ENCODE measurements around the gene CDH12. TPM values are rescaled to one million over a fixed set of nuclear protein-coding genes. Genes with fewer than 3 reads are reported as not detected.
"Not testable (repeated sequence)": the region's sequence is repeated elsewhere in the genome, so short reads cannot be mapped to it uniquely, and the experiment has no call there.

Gene CDH12
- total RNA-seq, 1 donor from 2014 or later = not detected

DNA sequence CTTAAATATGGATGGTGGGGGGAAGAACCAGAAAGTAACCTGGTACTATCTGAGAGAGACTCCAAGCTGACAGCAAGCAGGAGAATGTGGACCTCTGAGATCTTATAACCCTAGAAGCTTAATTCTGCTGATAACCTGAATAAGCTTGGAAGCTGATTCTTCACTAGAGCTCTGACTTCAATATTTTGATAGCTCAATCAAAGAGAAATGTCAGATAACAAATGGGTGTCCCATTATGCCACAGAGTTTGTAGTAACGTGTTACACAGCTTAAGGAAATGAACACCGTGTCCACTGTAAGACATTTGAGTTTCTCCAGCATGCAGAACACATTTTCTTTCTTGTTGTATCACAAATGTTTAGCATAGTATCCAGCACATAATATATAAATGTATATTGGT is 626.7 kb downstream of the CDH12 start:
- no peak overlapping the region for H3K4me3 ChIP-seq (ENCODE audit: insufficient read depth, low read depth, low read length)
- H3K9ac ChIP-seq (ENCODE audit: low read length) = no peak overlapping the region
- no peak overlapping the region for H2AFZ ChIP-seq (ENCODE audit: low read depth, low read length)
- no peaks in the 10 kb centered on the region for H3K27me3 Mint-ChIP-seq (ENCODE audit: low read depth, unreplicated experiment)
- H3K27me3 ChIP-seq (ENCODE audit: insufficient read depth, low read length) = no peaks in the 10 kb centered on the region
- H3K4me1 ChIP-seq (ENCODE audit: insufficient read depth, low read length) = no peaks in the 10 kb centered on the region
- no peaks in the 10 kb centered on the region for H4K20me1 ChIP-seq (ENCODE audit: insufficient read depth, low read length)
- TF ChIP-seq EZH2 (IDR thresholded peaks at IDR 0.05; ENCODE audit: insufficient read depth, low read length) = no peak
- TF ChIP-seq, protein P1, sequence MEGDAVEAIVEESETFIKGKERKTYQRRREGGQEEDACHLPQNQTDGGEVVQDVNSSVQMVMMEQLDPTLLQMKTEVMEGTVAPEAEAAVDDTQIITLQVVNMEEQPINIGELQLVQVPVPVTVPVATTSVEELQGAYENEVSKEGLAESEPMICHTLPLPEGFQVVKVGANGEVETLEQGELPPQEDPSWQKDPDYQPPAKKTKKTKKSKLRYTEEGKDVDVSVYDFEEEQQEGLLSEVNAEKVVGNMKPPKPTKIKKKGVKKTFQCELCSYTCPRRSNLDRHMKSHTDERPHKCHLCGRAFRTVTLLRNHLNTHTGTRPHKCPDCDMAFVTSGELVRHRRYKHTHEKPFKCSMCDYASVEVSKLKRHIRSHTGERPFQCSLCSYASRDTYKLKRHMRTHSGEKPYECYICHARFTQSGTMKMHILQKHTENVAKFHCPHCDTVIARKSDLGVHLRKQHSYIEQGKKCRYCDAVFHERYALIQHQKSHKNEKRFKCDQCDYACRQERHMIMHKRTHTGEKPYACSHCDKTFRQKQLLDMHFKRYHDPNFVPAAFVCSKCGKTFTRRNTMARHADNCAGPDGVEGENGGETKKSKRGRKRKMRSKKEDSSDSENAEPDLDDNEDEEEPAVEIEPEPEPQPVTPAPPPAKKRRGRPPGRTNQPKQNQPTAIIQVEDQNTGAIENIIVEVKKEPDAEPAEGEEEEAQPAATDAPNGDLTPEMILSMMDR (IDR thresholded peaks at IDR 0.05; ENCODE audit: insufficient read depth, low read depth, low read length) = no peak
- H3K4me2 ChIP-seq (ENCODE audit: low read length) = no peak overlapping the region
- H3K27ac Mint-ChIP-seq (ENCODE audit: unreplicated experiment) = no peak overlapping the region
- no peaks in the 10 kb centered on the region for H3K36me3 Mint-ChIP-seq (ENCODE audit: low read depth, unreplicated experiment)
- no peaks in the 10 kb centered on the region for H3K36me3 ChIP-seq (ENCODE audit: insufficient read depth, low read length)
- no peak overlapping the region for H3K27ac ChIP-seq (ENCODE audit: low read depth, low read length)
- FAIRE-seq (no peak), DNase-seq (ENCODE audit: low read depth) (no peak)
- H3K79me2 ChIP-seq (ENCODE audit: insufficient read depth, low read length) = no peaks in the 10 kb centered on the region
- no peaks in the 10 kb centered on the region for H3K4me1 Mint-ChIP-seq (ENCODE audit: low read depth, unreplicated experiment)
- no peak overlapping the region for H3K4me3 Mint-ChIP-seq (ENCODE audit: unreplicated experiment)
- H3K9me3 ChIP-seq (ENCODE audit: insufficient read depth, low read depth, low read length) = no peaks in the 10 kb centered on the region
- no peaks in the 10 kb centered on the region for H3K9me3 Mint-ChIP-seq (ENCODE audit: unreplicated experiment)

DNA sequence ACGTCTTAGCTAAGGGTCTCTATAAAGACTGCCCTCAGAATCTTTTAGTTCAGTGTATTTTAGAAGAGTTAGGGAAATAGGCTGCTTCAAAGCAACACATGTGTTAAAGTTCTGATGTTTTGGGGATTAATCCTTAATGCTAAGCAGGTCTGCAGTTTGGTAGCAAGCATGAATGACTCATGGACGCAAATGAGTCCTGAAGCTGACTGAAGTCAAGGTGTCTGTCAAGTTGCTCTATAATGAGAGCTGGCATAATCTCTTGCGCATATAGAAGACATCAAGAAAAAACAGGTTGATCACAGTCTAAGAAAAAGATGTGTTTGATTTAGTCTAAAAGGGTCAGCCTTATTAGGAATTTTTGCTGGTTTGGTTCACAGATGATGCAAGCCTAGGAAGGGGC is 630.1 kb downstream of the CDH12 start:
- H3K4me3 ChIP-seq (ENCODE audit: insufficient read depth, low read depth, low read length) = no peak overlapping the region
- Mint-ChIP-seq H3K27ac (ENCODE audit: unreplicated experiment) (no peak overlapping the region), H3K4me1 (ENCODE audit: low read depth, unreplicated experiment) (no peaks in the 10 kb centered on the region), H3K4me3 (ENCODE audit: unreplicated experiment) (no peak overlapping the region), H3K27me3 (ENCODE audit: low read depth, unreplicated experiment) (no peaks in the 10 kb centered on the region), H3K36me3 (ENCODE audit: low read depth, unreplicated experiment) (no peaks in the 10 kb centered on the region), H3K9me3 (ENCODE audit: unreplicated experiment) (no peaks in the 10 kb centered on the region)
- DNase-seq (ENCODE audit: low read depth) (no peak), FAIRE-seq (no peak)
- H3K9me3 ChIP-seq (ENCODE audit: insufficient read depth, low read depth, low read length) = no peaks in the 10 kb centered on the region
- no peak overlapping the region for H3K9ac ChIP-seq (ENCODE audit: low read length)
- H3K4me2 ChIP-seq (ENCODE audit: low read length) = no peak overlapping the region
- H3K36me3 ChIP-seq (ENCODE audit: insufficient read depth, low read length) = no peaks in the 10 kb centered on the region
- TF ChIP-seq, protein P1 (IDR thresholded peaks at IDR 0.05; ENCODE audit: insufficient read depth, low read depth, low read length) = no peak
- no peak for TF ChIP-seq EZH2 (IDR thresholded peaks at IDR 0.05; ENCODE audit: insufficient read depth, low read length)
- H2AFZ ChIP-seq (ENCODE audit: low read depth, low read length) = no peak overlapping the region
- H3K27me3 ChIP-seq (ENCODE audit: insufficient read depth, low read length) = no peaks in the 10 kb centered on the region
- no peak overlapping the region for H3K27ac ChIP-seq (ENCODE audit: low read depth, low read length)
- no peaks in the 10 kb centered on the region for H3K79me2 ChIP-seq (ENCODE audit: insufficient read depth, low read length)
- H4K20me1 ChIP-seq (ENCODE audit: insufficient read depth, low read length) = no peaks in the 10 kb centered on the region
- H3K4me1 ChIP-seq (ENCODE audit: insufficient read depth, low read length) = no peaks in the 10 kb centered on the region

DNA sequence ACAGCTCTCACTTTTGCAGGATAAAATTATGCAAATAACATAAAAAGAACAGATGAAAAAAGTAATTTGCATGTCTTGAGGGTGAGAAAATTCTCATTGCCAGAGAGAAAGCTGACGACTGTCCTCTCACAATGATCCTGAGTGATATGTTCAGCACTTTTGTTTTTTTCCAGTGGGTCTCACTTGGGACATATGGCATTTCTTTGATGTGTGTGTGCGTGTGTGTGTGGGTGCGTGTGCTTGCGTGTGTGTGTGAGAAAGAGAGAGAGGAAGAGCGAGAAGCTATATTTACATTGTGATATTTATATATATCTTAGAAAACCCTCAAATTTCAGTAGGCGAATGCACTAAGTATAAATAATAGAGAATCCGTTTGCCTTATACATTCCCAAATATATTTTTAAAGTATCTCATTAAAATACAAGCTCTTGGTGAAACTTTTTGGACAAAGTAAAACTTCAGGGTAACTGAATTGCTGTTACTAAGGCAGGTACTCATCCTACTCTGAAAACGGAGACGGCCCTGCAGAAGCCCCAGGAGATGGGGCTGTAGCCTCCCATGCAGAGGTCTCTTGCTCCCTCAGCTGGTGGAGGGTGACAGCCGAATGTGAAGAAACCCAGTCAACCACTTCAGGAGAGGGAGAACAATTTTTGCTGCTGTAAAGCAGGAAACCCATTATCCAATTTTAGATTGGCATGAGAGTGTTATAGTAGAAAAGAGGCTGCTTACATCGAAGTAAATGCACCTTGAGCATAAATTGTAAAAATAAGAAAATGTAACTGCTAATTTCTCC is 639.2 kb downstream of the CDH12 start:
- not testable (repeated sequence) for H3K4me3 Mint-ChIP-seq (ENCODE audit: unreplicated experiment); H3K9ac ChIP-seq (ENCODE audit: low read length); H3K27me3 Mint-ChIP-seq (ENCODE audit: low read depth, unreplicated experiment); H3K36me3 Mint-ChIP-seq (ENCODE audit: low read depth, unreplicated experiment); FAIRE-seq; H3K4me1 ChIP-seq (ENCODE audit: insufficient read depth, low read length); H3K27ac Mint-ChIP-seq (ENCODE audit: unreplicated experiment); H3K27ac ChIP-seq (ENCODE audit: low read depth, low read length); H4K20me1 ChIP-seq (ENCODE audit: insufficient read depth, low read length); H3K36me3 ChIP-seq (ENCODE audit: insufficient read depth, low read length); DNase-seq (ENCODE audit: low read depth); H3K9me3 Mint-ChIP-seq (ENCODE audit: unreplicated experiment); H3K79me2 ChIP-seq (ENCODE audit: insufficient read depth, low read length); H3K4me1 Mint-ChIP-seq (ENCODE audit: low read depth, unreplicated experiment); H3K4me3 ChIP-seq (ENCODE audit: insufficient read depth, low read depth, low read length); H2AFZ ChIP-seq (ENCODE audit: low read depth, low read length); H3K9me3 ChIP-seq (ENCODE audit: insufficient read depth, low read depth, low read length); H3K4me2 ChIP-seq (ENCODE audit: low read length); H3K27me3 ChIP-seq (ENCODE audit: insufficient read depth, low read length)

DNA sequence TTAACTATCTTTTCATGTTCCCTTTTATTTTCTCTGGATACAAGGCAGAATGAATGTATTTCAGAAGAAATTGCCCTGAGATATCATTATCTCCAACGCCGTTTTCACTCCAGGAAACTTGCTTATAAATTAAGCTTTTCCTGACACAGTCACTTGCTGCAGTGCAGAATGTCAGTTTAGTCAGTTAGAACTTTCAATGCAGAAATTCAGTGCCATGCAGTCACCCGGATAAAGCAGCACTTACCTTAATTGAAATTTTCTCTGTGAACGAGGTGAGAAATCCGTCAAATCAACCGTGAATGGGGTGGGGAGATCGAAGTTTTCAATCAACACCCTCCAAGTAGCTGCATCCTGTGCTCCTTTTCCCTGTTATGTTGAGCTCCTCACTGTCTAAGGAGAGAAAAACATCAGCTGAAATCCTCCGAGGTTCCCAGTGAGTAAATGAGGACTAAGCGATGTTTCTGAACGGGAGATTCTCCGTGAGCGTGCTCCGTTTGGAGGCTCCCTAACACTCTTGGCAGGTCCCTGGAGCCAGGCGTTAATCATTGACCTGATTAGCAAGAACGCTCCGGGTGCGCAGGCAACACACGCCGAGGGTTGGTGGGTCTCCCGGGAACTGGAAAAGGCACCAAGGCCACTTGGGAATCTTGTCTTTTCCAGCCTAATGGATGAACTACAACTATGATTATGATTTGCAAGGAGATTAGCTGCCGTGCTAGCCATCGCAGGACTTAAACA is 640.7 kb downstream of the CDH12 start:
- H3K9me3 Mint-ChIP-seq (ENCODE audit: unreplicated experiment); H3K4me3 Mint-ChIP-seq (ENCODE audit: unreplicated experiment); H3K9me3 ChIP-seq (ENCODE audit: insufficient read depth, low read depth, low read length); H3K27ac ChIP-seq (ENCODE audit: low read depth, low read length); H3K27me3 ChIP-seq (ENCODE audit: insufficient read depth, low read length); H4K20me1 ChIP-seq (ENCODE audit: insufficient read depth, low read length); H3K4me1 Mint-ChIP-seq (ENCODE audit: low read depth, unreplicated experiment); H3K4me3 ChIP-seq (ENCODE audit: insufficient read depth, low read depth, low read length); H3K36me3 ChIP-seq (ENCODE audit: insufficient read depth, low read length); H3K79me2 ChIP-seq (ENCODE audit: insufficient read depth, low read length); DNase-seq (ENCODE audit: low read depth); H3K4me1 ChIP-seq (ENCODE audit: insufficient read depth, low read length); H3K27ac Mint-ChIP-seq (ENCODE audit: unreplicated experiment); H3K27me3 Mint-ChIP-seq (ENCODE audit: low read depth, unreplicated experiment); FAIRE-seq; H3K4me2 ChIP-seq (ENCODE audit: low read length); H2AFZ ChIP-seq (ENCODE audit: low read depth, low read length); H3K36me3 Mint-ChIP-seq (ENCODE audit: low read depth, unreplicated experiment); H3K9ac ChIP-seq (ENCODE audit: low read length): not testable (repeated sequence)
